ENCODE measurements around the gene HBM.
"Not testable (repeated sequence)": the region's sequence is repeated elsewhere in the genome, so short reads cannot be mapped to it uniquely, and the experiment has no call there.

The HBM gene

GRCh38 chr16:165539-166374 is at the start of gene HBM:
HBM (plus strand) TSS chr16:165978; CDS start chr16:165998, 20 bp downstream.
- Histone ChIP-seq H3K27ac (no peak within 1 kb of the TSS), H3K9me3 (replicated peaks in 1 of 11) (no peaks in the 10 kb centered on the region), H3K4me3 (peak within 1 kb of the TSS; percentile 32 to 63 (median 48); a peak in 19 of 20 replicates), H3K9ac (peak within 1 kb of the TSS in 1 of 11 experiments; percentile 4; a peak in 2 of 22 replicates), H3K4me2 (peak within 1 kb of the TSS; percentile 69 to 88 (median 81)), H3K27me3 (peaks cover 77 to 90% (median 86%) of the 10 kb centered on the region in 11 experiments), H3K4me1 (peaks cover 9 to 18% (median 11%) of the 10 kb centered on the region in 10 experiments; a peak in 18 of 20 replicates), H4K20me1 (peaks cover 0 to 46% (median 29%) of the 10 kb centered on the region in 11 experiments; a peak in 13 of 22 replicates), H3K36me3 (no peaks in the 10 kb centered on the region)
- no peak for TF ChIP-seq Cebpa-rat (IDR thresholded peaks at IDR 0.05)

- no peak overlapping the region for H3K27ac ChIP-seq
- H3K27me3 ChIP-seq: no peaks in the 10 kb centered on the region
- peaks cover 22 to 66% (median 42%) of the 10 kb centered on the region in 11 experiments; a peak in 20 of 22 replicates for H4K20me1 ChIP-seq
- peaks cover 54 to 87% (median 74%) of the 10 kb centered on the region in 11 experiments for H3K36me3 ChIP-seq
- TF ChIP-seq Cebpa-rat (IDR thresholded peaks at IDR 0.05): no peak
- peak overlapping the region in 1 of 11 experiments; percentile 18; a peak in 1 of 22 replicates for H3K9ac ChIP-seq
- no peaks in the 10 kb centered on the region for H3K9me3 ChIP-seq (replicated peaks in 1 of 11)
- no peak overlapping the region for H3K4me3 ChIP-seq
- H3K4me2 ChIP-seq: no peak overlapping the region
- H3K4me1 ChIP-seq: peaks cover 0 to 29% (median 13%) of the 10 kb centered on the region in 10 experiments; a peak in 16 of 20 replicates
Measured at GRCh38 chr16:116015-116414, 49.8 kb upstream of the HBM start.

- Histone ChIP-seq H3K36me3 (peaks cover 45 to 81% (median 63%) of the 10 kb centered on the region in 11 experiments), H3K27me3 (no peaks in the 10 kb centered on the region), H3K9ac (no peak overlapping the region), H3K27ac (no peak overlapping the region), H4K20me1 (peaks cover 22 to 70% (median 51%) of the 10 kb centered on the region in 11 experiments; a peak in 20 of 22 replicates), H3K9me3 (replicated peaks in 1 of 11) (no peaks in the 10 kb centered on the region), H3K4me2 (no peak overlapping the region), H3K4me1 (peaks cover 0 to 29% (median 13%) of the 10 kb centered on the region in 10 experiments; a peak in 16 of 20 replicates), H3K4me3 (no peak overlapping the region)
- no peak for TF ChIP-seq Cebpa-rat (IDR thresholded peaks at IDR 0.05)
Measured at GRCh38 chr16:117379-118365, 48.1 kb upstream of the HBM start.

- no peak for TF ChIP-seq Cebpa-rat (IDR thresholded peaks at IDR 0.05)
- Histone ChIP-seq H3K27ac (no peak overlapping the region), H3K4me1 (peaks cover 0 to 19% (median 7%) of the 10 kb centered on the region in 10 experiments; a peak in 15 of 20 replicates), H3K27me3 (no peaks in the 10 kb centered on the region), H3K9me3 (replicated peaks in 1 of 11) (no peaks in the 10 kb centered on the region), H3K4me2 (no peak overlapping the region), H4K20me1 (peaks cover 22 to 67% (median 53%) of the 10 kb centered on the region in 11 experiments; a peak in 20 of 22 replicates), H3K36me3 (peaks cover 50 to 81% (median 60%) of the 10 kb centered on the region in 11 experiments), H3K9ac (no peak overlapping the region), H3K4me3 (no peak overlapping the region)
Measured at GRCh38 chr16:118857-119256, 46.9 kb upstream of the HBM start.

- peaks cover 0 to 15% (median 6%) of the 10 kb centered on the region in 10 experiments; a peak in 9 of 20 replicates for H3K4me1 ChIP-seq
- H3K27me3 ChIP-seq: no peaks in the 10 kb centered on the region
- H3K4me3 ChIP-seq: no peak overlapping the region
- H3K36me3 ChIP-seq: peaks cover 49 to 81% (median 60%) of the 10 kb centered on the region in 11 experiments
- peaks cover 22 to 71% (median 57%) of the 10 kb centered on the region in 11 experiments; a peak in 20 of 22 replicates for H4K20me1 ChIP-seq
- H3K9ac ChIP-seq: peak overlapping the region in 3 of 11 experiments; percentile 1 to 41 (median 8); a peak in 1 of 22 replicates
- peak overlapping the region in 1 of 11 experiments; percentile 28; a peak in 1 of 22 replicates for H3K4me2 ChIP-seq
- no peak overlapping the region for H3K27ac ChIP-seq
- H3K9me3 ChIP-seq (replicated peaks in 1 of 11): no peaks in the 10 kb centered on the region
- no peak for TF ChIP-seq Cebpa-rat (IDR thresholded peaks at IDR 0.05)
Measured at GRCh38 chr16:119295-119694, 46.5 kb upstream of the HBM start.

GRCh38 chr16:119835-120491 is 45.8 kb upstream of the HBM start:
- no peak for TF ChIP-seq Cebpa-rat (IDR thresholded peaks at IDR 0.05)
- H4K20me1 ChIP-seq: peaks cover 22 to 75% (median 58%) of the 10 kb centered on the region in 11 experiments; a peak in 20 of 22 replicates
- H3K4me2 ChIP-seq: peak overlapping the region in 2 of 11 experiments; percentile 18 to 28; a peak in 3 of 22 replicates
- no peaks in the 10 kb centered on the region for H3K27me3 ChIP-seq
- H3K4me1 ChIP-seq: peaks cover 0 to 14% (median 6%) of the 10 kb centered on the region in 10 experiments; a peak in 9 of 20 replicates
- H3K9ac ChIP-seq: peak overlapping the region in 5 of 11 experiments; percentile 1 to 41 (median 10); a peak in 2 of 22 replicates
- peaks cover 46 to 81% (median 60%) of the 10 kb centered on the region in 11 experiments for H3K36me3 ChIP-seq
- no peaks in the 10 kb centered on the region for H3K9me3 ChIP-seq (replicated peaks in 1 of 11)
- no peak overlapping the region for H3K4me3 ChIP-seq
- no peak overlapping the region for H3K27ac ChIP-seq

GRCh38 chr16:120756-121155 is 45.0 kb upstream of the HBM start:
- H3K27me3 ChIP-seq: no peaks in the 10 kb centered on the region
- peaks cover 0 to 14% (median 6%) of the 10 kb centered on the region in 10 experiments; a peak in 9 of 20 replicates for H3K4me1 ChIP-seq
- no peak for TF ChIP-seq Cebpa-rat (IDR thresholded peaks at IDR 0.05)
- peaks cover 22 to 83% (median 65%) of the 10 kb centered on the region in 11 experiments; a peak in 20 of 22 replicates for H4K20me1 ChIP-seq
- no peak overlapping the region for H3K4me3 ChIP-seq
- no peaks in the 10 kb centered on the region for H3K9me3 ChIP-seq (replicated peaks in 1 of 11)
- peak overlapping the region in 3 of 11 experiments; percentile 10 to 41 (median 28); a peak in 2 of 22 replicates for H3K9ac ChIP-seq
- no peak overlapping the region for H3K27ac ChIP-seq
- no peak overlapping the region for H3K4me2 ChIP-seq
- peaks cover 42 to 81% (median 56%) of the 10 kb centered on the region in 11 experiments for H3K36me3 ChIP-seq

- peaks cover 0 to 14% (median 6%) of the 10 kb centered on the region in 10 experiments; a peak in 8 of 20 replicates for H3K4me1 ChIP-seq
- H3K9me3 ChIP-seq (replicated peaks in 1 of 11): no peaks in the 10 kb centered on the region
- no peak overlapping the region for H3K27ac ChIP-seq
- no peak for TF ChIP-seq Cebpa-rat (IDR thresholded peaks at IDR 0.05)
- H3K9ac ChIP-seq: peak overlapping the region in 1 of 11 experiments; percentile 6; a peak in 1 of 22 replicates
- H3K27me3 ChIP-seq: no peaks in the 10 kb centered on the region
- H3K4me3 ChIP-seq: no peak overlapping the region
- peaks cover 26 to 72% (median 42%) of the 10 kb centered on the region in 11 experiments for H3K36me3 ChIP-seq
- H3K4me2 ChIP-seq: no peak overlapping the region
- peaks cover 20 to 82% (median 71%) of the 10 kb centered on the region in 11 experiments; a peak in 20 of 22 replicates for H4K20me1 ChIP-seq
Measured at GRCh38 chr16:122361-122760, 43.4 kb upstream of the HBM start.

- H3K4me2 ChIP-seq; H3K4me3 ChIP-seq; H3K27me3 ChIP-seq; H3K27ac ChIP-seq; H3K9me3 ChIP-seq (replicated peaks in 1 of 11): not testable (repeated sequence)
- Histone ChIP-seq H3K36me3 (peaks cover 25 to 63% (median 37%) of the 10 kb centered on the region in 11 experiments), H3K9ac (0 out of 22 replicates have a peak overlapping the region, but pooled peaks of 2 of the 11 experiments have one; percentile 1 to 17), H3K4me1 (peaks cover 0 to 14% (median 6%) of the 10 kb centered on the region in 10 experiments; a peak in 8 of 20 replicates), H4K20me1 (peaks cover 15 to 75% (median 62%) of the 10 kb centered on the region in 11 experiments; a peak in 20 of 22 replicates)
Measured at GRCh38 chr16:123558-124350, 42.0 kb upstream of the HBM start.

All from BLaER1 treated with 17β-estradiol and CSF1 and Interleukin-3, amounts not matched to agents 10 nM and 100 nM (cell line).